H1 (cell line): ENCODE data around the gene NCKIPSD. TPM values are rescaled to one million over a fixed set of nuclear protein-coding genes. Genes with fewer than 3 reads are reported as not detected.

Experiments
- CEBPB ChIP-seq: IDR thresholded peaks from 2 replicates; pipeline ENCODE4 v1.6.1; 2012; ENCODE audit warnings: low read depth, low read length
- TAF1 ChIP-seq: IDR thresholded peaks from 2 replicates; pipeline ENCODE4 v1.6.1; 2011; ENCODE audit warnings: mild to moderate bottlenecking, low read depth, low read length
- polyA plus RNA-seq, 7 experiments: library from polyadenylated mRNA; depleted of rRNA in 3 of 7; stranded (reverse) in 5 of 7; unstranded in 2 of 7; fragments of >200 nt in 5 of 7; fragments of 200-250 nt in 2 of 7; gene quantifications; 1 replicate in 5 of 7; 2 replicates in 1 of 7; 4 replicates in 1 of 7; pipeline versions ENCODE4 v1.2.1 to v1.2.3, GENCODE V29; 2011 to 2013; ENCODE audit warnings: missing spikeins in 2 of 7, mixed read lengths in 2 of 7
- total RNA-seq: library from RNA; stranded (reverse); fragmentation: NEBNext Ultra II Directional; extraction: Animal tissue kit (Norgen Biotek cat#: 25700); gene quantifications from 2 replicates; pipeline ENCODE4 v1.2.1, GENCODE V29; 2021

The NCKIPSD gene
- total and polyA plus RNA-seq, 2 of the 8 experiments (the other 6 are each of a cell fraction or from before 2014, with no cell fraction given), result 34.7 to 91.8 TPM

GRCh38 chr3:48678566-48679380 is 6.9 kb downstream of the NCKIPSD start (continued):
- TF ChIP-seq TAF1 (no peak), CEBPB (no peak)
